ENCODE data around the gene RDX. TPM values are rescaled to one million over a fixed set of nuclear protein-coding genes. Genes with fewer than 3 reads are reported as not detected.

Gene RDX
- total and polyA plus RNA-seq, 2 of the 13 experiments (the other 11 are each of a cell fraction or from before 2014, with no cell fraction given) = 20.7 to 63.1 TPM

DNA sequence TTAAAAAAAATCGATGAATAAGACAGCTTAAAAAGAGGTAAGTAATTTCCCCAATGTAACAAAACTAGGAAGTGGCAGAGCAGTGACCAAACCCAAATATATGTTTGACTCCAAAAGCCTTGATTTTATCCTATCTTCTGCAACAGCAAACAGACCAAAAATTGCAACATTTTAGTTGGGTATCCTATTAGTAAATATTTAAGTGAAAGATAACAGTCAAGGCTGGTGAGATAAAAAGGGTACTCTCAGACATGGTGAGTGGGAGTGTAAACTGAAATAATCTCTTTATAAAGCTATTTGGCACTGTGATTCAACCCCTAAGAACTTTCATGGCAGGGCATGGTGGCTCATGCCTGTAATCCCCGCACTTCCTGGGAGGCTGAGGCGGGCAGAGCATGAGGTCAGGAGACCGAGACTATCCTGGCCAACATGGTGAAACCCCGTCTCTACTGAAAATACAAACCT is 1.9 kb upstream of the RDX start (continued):
- TF ChIP-seq PAX8 (CRISPR knock-in tag; IDR thresholded peaks at IDR 0.05; ENCODE audit: borderline replicate concordance) (no peak), SNRNP70 (IDR thresholded peaks at IDR 0.05; ENCODE audit: low read depth, low read length) (no peak), RBM39 (IDR thresholded peaks at IDR 0.05; ENCODE audit: low read depth, low read length, poor library complexity, severe bottlenecking) (no peak), HDAC2 (CRISPR knock-in tag; IDR thresholded peaks at IDR 0.05) (peak; percentile 75), SP140L (CRISPR knock-in tag; IDR thresholded peaks at IDR 0.05; ENCODE audit: borderline replicate concordance) (no peak), ZBTB20 (CRISPR knock-in tag; IDR thresholded peaks at IDR 0.05; ENCODE audit: borderline replicate concordance, low read depth) (no peak), NFE2 (CRISPR knock-in tag; IDR thresholded peaks at IDR 0.05) (no peak), POLR2AphosphoS2 (IDR thresholded peaks at IDR 0.05; ENCODE audit: low read depth, low read length) (no peak), KMT2B (CRISPR knock-in tag; IDR thresholded peaks at IDR 0.05) (0 out of 2 replicates have a peak, but pooled peaks have one; percentile 19), ATF4 (CRISPR knock-in tag; IDR thresholded peaks at IDR 0.05) (peak in 1 of 2 experiments; percentile 66; a peak in 1 of 4 replicates), CREM (IDR thresholded peaks at IDR 0.05) (peak; percentile 52; the same call in 1 of the 2 replicates), CREM (CRISPR knock-in tag; IDR thresholded peaks at IDR 0.05) (no peak), NR2F6 (IDR thresholded peaks at IDR 0.05) (peak; percentile 32; the same call in 1 of the 2 replicates), NR2F6 (CRISPR knock-in tag; IDR thresholded peaks at IDR 0.05) (peak; percentile 53; the same call in 1 of the 2 replicates), HIC2 (CRISPR knock-in tag; IDR thresholded peaks at IDR 0.05; ENCODE audit: low read depth) (0 out of 2 replicates have a peak, but pooled peaks have one; percentile 38), ZNF766 (CRISPR knock-in tag; IDR thresholded peaks at IDR 0.05; ENCODE audit: borderline replicate concordance) (no peak)
- TF ChIP-seq, protein P1, sequence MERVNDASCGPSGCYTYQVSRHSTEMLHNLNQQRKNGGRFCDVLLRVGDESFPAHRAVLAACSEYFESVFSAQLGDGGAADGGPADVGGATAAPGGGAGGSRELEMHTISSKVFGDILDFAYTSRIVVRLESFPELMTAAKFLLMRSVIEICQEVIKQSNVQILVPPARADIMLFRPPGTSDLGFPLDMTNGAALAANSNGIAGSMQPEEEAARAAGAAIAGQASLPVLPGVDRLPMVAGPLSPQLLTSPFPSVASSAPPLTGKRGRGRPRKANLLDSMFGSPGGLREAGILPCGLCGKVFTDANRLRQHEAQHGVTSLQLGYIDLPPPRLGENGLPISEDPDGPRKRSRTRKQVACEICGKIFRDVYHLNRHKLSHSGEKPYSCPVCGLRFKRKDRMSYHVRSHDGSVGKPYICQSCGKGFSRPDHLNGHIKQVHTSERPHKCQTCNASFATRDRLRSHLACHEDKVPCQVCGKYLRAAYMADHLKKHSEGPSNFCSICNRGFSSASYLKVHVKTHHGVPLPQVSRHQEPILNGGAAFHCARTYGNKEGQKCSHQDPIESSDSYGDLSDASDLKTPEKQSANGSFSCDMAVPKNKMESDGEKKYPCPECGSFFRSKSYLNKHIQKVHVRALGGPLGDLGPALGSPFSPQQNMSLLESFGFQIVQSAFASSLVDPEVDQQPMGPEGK (CRISPR knock-in tag; IDR thresholded peaks at IDR 0.05) = peak; percentile 32; the same call in 1 of the 2 replicates
- TF ChIP-seq, protein P2, sequence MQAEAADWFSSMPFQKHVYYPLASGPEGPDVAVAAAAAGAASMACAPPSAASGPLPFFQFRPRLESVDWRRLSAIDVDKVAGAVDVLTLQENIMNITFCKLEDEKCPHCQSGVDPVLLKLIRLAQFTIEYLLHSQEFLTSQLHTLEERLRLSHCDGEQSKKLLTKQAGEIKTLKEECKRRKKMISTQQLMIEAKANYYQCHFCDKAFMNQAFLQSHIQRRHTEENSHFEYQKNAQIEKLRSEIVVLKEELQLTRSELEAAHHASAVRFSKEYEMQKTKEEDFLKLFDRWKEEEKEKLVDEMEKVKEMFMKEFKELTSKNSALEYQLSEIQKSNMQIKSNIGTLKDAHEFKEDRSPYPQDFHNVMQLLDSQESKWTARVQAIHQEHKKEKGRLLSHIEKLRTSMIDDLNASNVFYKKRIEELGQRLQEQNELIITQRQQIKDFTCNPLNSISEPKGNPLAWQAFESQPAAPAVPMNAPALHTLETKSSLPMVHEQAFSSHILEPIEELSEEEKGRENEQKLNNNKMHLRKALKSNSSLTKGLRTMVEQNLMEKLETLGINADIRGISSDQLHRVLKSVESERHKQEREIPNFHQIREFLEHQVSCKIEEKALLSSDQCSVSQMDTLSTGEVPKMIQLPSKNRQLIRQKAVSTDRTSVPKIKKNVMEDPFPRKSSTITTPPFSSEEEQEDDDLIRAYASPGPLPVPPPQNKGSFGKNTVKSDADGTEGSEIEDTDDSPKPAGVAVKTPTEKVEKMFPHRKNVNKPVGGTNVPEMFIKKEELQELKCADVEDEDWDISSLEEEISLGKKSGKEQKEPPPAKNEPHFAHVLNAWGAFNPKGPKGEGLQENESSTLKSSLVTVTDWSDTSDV (CRISPR knock-in tag; IDR thresholded peaks at IDR 0.05) = no peak
- TF ChIP-seq, protein P3, sequence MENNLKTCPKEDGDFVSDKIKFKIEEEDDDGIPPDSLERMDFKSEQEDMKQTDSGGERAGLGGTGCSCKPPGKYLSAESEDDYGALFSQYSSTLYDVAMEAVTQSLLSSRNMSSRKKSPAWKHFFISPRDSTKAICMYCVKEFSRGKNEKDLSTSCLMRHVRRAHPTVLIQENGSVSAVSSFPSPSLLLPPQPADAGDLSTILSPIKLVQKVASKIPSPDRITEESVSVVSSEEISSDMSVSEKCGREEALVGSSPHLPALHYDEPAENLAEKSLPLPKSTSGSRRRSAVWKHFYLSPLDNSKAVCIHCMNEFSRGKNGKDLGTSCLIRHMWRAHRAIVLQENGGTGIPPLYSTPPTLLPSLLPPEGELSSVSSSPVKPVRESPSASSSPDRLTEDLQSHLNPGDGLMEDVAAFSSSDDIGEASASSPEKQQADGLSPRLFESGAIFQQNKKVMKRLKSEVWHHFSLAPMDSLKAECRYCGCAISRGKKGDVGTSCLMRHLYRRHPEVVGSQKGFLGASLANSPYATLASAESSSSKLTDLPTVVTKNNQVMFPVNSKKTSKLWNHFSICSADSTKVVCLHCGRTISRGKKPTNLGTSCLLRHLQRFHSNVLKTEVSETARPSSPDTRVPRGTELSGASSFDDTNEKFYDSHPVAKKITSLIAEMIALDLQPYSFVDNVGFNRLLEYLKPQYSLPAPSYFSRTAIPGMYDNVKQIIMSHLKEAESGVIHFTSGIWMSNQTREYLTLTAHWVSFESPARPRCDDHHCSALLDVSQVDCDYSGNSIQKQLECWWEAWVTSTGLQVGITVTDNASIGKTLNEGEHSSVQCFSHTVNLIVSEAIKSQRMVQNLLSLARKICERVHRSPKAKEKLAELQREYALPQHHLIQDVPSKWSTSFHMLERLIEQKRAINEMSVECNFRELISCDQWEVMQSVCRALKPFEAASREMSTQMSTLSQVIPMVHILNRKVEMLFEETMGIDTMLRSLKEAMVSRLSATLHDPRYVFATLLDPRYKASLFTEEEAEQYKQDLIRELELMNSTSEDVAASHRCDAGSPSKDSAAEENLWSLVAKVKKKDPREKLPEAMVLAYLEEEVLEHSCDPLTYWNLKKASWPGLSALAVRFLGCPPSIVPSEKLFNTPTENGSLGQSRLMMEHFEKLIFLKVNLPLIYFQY (CRISPR knock-in tag; IDR thresholded peaks at IDR 0.05; ENCODE audit: borderline replicate concordance) = no peak

Data from HepG2 (cell line).